Myocyte (in vitro differentiated cells): ENCODE measurements around the gene KIFAP3. TPM values are rescaled to one million over a fixed set of nuclear protein-coding genes. Genes with fewer than 3 reads are reported as not detected.
"Not testable (repeated sequence)": the region's sequence is repeated elsewhere in the genome, so short reads cannot be mapped to it uniquely, and the experiment has no call there.

ENCODE experiments used
- DNase-seq: peaks from one replicate; pipeline ENCODE4 v3.0.0-alpha.2; 2012; ENCODE audit warnings: low read depth
- polyA plus RNA-seq: library from polyadenylated mRNA; unstranded; fragments of >200 nt; gene quantifications from one replicate; pipeline ENCODE4 v1.2.1, GENCODE V29; 2012; ENCODE audit warnings: missing spikeins
- total RNA-seq: library from RNA; depleted of rRNA; stranded (reverse); fragments of >200 nt; gene quantifications from 2 replicates; pipeline ENCODE4 v1.2.3, GENCODE V29; 2014

The KIFAP3 gene
- 26.5 and 34.2 TPM in 2 replicates for total RNA-seq
- polyA plus RNA-seq, result 20.5 TPM

DNA sequence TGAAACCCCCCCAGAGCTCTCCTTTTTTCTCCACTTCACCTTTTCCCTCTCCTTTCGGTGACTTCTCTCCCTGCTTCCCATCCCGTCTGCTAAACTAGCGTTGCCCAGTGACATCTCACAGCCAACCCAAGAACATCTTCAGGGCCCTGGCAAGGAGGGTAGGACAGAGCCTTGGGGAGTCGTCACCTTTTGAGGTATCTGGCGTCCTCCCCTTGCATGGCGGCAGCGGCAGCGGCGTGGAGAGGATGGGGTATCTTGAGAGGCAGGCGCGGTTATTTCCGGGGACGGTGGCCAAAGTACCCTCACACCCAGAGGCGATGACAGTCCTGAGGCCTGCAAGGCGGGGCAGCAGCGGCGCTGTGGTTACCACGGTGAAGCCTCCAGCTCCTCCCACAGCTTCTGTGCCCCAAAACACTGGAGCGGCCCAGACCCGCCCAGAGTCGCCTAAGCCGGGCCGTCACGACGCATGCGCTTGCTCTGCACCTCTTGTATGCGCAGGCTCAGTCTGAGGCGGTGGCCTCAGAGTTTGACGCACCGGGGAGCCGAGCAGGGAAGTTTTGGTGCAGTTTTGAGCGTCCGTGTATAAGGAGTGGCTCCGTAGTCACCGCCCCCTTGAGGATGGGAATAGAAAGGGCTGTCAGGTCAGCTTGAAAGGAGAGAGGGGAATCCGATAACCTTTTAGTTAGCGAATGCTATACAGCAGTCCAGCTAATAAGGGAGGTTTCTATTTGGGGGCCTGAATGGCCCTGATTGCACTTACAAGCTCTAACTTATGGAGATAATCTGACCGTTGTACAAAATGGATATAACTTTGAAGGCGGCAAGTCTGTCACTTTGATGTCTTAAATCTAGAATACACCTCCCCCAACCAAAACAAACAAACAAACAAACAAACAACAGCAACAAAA is at the start of gene KIFAP3:
Gene KIFAP3 (minus strand): TSS at position 446 of the 908 bp plus-strand sequence. CDS start 228 bp downstream, at position 218.
- DNase-seq, result peak; percentile 99

DNA sequence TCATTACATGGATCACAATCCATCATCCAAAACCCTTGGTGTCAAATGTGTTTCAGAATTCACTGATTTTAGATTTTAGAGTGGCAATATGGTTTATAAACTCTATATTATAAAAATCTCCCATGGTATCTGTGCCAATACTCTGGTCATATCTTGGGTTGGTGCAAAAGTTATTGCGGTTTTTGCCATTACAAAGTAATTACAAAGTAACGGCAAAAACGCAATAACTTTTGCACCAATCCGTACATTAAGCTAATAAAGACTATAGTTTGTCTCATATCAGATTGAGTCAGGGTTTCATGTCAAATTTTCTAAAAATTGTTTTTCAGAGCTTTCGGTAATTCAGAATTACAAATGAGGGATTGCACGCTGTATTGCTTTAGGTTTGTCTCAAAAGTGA is 47.9 kb upstream of the KIFAP3 start:
- DNase-seq, result no peak

DNA sequence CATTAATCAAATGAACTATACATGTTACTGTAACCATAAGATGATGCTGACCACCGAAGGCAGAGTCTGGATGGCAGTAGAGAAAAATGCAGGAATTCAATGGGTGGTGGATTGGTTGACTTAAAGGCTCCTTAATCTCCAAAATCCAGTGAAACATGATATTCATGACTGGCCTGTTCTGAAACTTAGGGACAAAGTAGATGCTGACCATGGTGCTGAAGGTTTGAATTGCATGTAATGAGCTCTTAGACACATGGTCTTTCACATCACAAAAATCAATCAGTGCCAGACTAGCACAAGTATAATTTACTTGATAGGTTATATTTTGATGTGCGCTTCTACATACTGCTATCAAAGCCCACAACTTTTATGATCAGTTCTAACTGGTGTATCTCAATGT is 40.4 kb upstream of the KIFAP3 start:
- DNase-seq, result peak; percentile 69

DNA sequence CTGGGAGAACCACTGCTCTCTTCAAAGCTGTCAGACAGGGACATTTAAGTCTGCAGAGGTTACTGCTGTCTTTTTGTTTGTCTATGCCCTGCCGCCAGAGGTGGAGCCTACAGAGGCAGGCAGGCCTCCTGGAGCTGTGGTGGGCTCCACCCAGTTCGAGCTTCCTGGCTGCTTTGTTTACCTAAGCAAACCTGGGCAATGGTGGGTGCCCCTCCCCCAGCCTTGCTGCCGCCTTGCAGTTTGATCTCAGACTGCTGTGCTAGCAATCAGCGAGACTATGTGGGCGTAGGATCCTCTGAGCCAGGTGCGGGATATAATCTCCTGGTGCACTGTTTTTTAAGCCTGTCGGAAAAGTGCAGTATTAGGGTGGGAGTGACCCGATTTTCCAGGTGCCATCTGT is 38.6 kb upstream of the KIFAP3 start:
- DNase-seq, result not testable (repeated sequence)

DNA sequence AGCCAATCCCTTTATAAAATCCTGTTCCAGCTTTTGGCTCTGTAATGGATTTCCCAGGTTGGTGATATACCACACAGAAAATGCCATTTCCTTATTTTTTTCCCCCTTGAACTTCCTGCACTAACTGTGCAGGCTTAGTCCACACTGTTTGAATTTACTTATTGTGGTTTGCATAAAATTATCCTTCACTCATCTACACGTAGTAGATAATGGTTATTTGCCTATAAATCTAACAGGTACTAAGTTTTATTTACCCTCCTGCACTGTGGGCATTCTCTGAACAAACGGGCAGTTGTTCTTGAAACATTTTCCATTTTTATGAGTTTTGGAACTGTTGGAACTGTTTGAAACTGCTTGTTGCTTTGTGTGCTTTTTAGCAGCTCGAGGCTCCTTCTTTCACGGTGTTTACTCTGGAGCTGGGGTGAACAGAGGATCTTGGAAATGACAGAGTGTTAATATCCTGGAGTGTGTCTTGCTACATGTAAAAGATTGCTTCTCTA is 23.0 kb upstream of the KIFAP3 start:
- DNase-seq, result no peak

DNA sequence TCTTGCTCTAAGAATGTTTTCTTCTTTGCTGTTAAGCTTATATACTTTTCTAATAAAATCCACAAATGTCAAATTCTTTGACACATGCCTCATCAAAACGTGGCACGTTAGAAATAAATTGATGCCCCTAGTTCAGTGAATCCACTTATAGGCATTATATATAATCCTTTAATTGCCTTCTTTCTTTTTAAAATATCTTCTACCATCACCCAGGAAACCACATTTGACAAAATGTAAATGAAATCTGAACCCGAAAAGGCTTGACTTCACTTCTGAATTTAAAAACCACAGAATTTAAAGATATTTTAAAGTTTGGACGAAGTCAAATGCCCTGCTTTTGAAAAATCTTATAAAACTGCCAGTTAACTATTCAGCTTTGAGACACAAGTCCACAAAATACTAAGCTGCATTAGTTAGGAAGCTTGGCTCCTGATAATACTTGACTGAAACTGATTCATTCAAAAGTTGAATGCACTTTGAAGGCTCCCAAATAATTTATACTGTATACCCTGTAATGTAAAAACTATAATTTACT is 22.4 kb upstream of the KIFAP3 start:
- DNase-seq, result no peak

DNA sequence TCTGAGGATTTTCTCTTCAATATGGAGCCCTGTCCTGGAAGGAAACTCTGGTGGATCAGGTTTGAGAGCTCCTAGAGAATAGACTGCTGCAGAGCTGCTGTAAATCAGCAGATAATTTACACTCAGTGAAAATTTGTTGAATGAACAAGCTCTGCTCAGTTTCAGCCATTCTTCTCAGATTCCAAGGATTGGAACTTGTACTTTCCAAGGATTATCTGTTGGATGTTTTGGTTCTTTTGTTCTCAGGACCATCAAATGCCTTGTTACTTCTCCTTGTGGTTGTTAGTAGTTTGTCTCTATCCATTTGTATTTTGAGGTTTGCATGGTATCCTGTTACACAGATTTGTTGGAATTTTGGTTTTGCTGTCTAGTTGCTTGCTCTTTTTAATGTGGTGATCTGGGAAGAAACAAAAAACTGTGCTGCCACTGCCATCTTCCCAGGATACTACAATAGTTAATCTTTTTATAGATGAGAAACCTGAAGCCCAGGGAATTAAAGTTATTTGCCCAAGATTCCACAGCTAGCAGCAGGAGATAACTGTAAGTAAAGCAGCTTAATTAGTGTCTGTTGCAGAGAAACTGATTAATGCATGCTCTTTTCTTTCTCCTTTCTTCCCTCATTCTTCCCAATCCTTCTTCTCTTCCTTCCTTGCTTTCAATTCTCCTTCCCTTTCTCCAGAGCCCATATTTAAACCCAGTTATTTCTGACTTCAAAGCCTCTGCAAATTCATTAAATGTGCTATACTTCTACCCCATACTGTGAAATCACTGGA is 21.7 kb upstream of the KIFAP3 start:
- no peak for DNase-seq

DNA sequence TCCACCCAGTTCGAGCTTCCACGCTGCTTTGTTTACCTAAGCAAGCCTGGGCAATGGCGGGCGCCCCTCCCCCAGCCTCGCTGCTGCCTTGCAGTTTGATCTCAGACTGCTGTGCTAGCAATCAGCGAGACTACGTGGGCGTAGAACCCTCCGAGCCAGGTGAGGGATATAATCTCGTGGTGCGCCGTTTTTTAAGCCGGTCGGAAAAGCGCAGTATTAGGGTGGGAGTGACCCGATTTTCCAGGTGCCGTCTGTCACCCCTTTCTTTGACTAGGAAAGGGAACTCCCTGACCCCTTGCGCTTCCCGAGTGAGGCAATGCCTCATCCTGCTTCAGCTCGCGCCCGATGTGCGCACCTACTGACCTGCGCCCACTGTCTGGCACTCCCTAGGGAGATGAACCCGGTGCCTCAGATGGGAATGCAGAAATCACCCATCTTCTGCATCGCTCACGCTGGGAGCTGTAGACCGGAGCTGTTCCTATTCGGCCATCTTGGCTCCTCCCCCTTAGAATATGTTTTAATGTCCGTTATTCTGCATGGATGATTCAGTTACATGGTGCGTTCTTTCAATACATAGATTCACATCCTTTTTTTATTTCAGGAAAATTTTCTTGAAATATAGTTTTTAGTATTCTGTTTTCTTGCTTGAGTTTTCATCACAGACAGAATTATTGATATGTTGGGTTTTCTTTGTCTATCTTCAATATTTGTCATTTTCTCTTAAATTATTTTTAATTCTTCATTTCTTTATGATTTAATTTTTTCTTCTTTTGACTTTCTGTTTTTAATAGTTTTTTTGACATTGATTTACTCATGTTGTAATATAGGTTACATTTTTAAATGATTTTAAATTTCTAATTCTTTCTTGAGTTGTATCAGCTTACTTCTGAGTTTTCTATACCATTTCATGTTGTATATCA is 20.5 kb upstream of the KIFAP3 start:
- DNase-seq, result not testable (repeated sequence)

DNA sequence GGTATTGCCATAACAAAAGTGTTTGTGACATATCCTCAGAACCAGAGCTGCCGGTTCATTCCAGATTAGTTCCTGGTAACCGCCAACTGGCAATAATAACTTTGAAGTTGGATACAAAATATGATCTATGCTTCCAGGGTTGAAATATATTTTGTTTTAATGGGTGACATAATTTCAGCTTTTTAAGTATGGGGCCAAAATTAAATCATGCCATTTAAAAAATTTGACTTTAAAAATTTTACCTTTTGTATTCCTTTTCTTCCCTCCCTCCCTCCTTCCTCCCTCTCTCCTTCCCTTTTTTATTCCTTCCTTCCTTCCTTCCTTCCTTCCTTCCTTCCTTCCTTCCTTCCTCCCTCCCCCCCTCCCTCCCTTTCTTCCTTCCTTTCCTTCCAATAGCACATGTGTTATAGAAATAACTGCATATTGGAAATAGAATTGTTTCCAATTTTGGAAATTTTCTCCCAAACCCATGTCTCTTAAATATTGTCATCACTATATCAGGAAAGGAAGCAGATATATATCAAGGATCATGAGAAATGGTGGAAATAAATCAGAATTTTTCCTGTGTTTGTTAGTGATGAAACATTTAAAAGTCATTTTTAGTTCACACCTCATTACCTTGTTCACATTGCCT is 12.0 kb upstream of the KIFAP3 start:
- no peak for DNase-seq

DNA sequence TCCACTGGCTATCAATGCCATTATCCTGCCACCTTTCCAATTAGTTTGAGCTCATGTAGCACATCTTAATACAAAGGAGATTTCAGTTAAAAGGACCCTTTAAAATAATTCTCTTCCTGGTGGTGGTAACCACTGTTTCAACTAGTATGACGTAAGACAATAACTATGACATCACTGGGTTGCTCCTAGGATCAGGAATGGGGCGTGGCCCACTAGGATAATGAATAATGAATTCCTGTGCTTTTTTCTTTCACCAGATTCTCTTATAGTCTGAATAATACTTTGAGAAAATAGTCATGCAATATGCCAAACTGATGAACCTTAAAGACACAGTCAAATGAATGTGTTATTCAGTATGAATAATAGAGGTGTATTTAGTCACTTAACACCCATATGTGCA is 10.6 kb upstream of the KIFAP3 start:
- DNase-seq, result no peak

DNA sequence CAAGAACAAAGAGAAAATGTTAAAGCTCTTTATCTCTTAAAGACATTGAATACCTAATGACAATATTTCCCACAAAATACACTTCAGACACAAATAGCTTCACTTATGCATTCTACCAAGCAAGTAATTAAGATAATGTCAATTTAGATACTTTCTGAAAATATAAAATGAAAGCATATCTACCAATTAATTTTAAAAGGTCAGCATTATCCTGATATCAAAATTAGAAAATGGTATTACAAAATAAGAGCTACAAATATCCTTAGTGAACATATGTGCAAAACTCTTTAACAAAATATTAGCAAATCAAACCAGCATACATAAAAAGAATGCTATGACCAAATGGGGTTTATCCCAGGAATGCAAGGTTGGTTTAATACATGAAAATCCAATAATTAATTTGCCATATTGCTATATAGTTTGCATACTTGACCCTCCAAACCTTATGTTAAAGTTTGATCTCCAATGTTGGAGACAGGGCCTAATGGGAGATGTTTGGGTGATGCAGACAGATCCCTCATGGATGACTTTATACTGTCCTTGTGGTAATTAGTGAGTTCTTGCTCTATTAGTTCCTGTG is 4.2 kb upstream of the KIFAP3 start:
- DNase-seq, result no peak

DNA sequence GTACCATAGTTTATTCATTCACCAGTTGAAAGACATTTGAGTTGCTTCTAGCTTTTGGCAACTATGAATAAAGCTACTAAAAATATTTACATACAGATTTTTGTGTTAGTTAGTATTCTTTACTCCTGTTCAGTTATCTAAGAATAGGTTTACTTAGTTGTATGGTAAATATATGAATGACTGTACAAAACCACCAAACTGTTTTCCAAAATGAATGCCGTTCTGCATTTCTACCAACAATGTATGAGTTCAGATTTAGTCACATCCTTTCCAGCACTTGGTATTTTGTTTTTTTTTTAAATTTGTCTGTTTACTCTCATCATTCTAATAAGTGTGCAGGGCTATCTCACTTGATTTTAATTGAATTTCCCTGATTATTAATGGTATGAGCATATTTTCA is 3.4 kb upstream of the KIFAP3 start:
- DNase-seq, result no peak

DNA sequence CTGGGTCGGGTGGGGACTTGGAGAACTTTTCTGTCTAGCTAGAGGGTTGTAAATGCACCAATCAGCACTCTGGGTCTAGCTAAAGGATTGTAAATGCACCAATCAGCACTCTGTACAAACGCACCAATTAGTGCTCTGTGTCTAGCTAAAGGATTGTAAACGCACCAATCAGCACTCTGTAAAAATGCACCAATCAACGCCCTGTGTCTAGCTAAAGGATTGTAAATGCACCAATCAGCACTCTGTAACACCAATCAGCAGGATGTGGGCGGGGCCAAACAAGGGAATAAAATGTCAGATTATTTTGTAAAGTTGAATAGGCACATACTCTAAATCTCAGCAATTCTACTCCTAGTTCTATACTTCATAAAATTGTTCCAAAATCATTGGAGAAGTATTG is 2.5 kb upstream of the KIFAP3 start:
- not testable (repeated sequence) for DNase-seq

DNA sequence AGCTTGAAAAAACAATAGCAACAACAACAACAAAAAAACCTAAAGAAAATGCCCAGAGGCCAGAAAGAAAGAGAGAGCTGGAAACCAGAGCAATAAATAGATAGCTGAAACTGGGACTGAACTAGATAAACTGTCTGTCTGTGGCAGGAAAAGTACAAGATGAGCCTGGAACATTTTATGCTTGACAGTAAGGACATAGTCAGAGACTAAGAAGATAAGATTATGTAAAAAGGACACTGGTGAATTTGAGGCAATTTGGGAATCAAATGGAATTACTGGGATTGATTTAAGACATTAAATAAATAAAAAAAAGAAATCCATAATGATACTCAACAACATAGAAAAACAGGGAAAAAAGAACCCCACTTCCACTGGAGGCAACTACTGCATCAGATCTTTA is 1.7 kb upstream of the KIFAP3 start:
- no peak for DNase-seq

DNA sequence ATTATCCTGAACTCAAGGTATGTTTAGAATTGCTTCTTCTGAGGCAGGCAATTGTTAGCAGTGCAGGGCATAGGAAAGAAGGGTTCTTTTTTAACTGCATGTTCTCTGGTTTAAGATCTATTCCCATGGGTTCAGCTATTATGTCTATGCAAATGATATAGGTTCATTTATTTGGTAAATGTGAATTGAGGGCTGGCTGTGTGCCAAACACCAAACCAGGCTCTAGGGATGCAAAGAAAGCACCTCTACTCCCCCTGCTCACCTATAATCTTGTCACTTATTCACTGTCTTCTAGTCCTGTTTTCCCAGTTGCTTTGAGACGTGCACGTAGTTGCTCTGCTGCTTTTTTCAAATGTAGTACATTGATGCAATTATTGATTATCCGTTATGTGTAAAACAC is 691 bp upstream of the KIFAP3 start:
- DNase-seq, result no peak

DNA sequence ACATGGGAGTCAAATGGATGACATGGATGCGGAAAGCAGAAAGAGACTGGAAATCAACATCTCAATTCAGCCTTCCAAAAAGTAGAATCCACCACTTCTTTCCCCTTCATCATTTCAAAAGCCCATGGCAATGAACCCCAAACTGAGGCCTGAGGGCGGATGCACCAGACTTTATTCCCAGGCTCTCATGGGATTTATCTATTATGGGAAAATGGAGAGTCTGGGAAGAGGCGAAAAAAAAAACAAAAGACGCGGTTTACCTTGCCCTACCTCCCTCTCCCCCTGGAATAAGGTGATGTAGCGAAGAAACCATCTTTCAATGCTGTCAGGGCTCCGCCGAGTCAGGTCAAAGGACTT is 624 bp downstream of the KIFAP3 start:
- DNase-seq, result no peak

DNA sequence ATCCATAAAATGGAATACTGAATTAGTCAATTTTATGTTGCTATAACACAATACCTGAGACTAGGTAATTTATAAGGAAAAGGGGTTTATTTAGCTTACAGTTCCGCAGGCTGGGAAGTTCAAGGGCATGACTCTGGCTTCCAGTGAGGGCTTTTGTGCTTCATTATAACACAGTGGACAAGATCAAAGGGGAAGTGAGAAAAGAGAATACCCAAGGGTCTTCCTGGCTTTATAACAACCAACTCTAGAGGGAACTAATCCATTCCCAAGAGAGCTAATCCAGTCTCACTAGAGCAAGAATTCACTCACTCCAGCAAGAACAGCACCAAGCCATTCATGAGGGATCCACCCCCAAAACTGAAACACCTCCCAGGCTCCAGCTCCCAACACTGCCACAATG is 3.1 kb downstream of the KIFAP3 start:
- DNase-seq, result no peak

DNA sequence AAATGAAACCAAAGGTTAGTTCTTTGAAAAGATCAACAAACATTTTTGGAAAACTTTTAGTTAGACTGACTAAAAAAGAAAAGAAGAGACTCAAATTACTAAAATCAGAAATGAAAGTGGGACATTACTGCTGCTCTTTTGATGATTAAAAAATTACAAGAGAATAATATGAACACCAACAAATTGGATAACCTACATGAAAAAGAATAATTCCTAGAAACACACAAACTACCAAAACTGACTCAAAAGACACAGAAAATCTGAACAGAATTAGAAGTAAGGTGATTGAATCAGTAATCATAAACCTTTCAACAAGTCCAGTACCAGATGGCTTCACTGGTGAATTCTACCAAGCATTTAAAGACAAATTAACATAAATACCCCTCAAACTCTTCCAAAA is 5.6 kb downstream of the KIFAP3 start:
- DNase-seq, result no peak

DNA sequence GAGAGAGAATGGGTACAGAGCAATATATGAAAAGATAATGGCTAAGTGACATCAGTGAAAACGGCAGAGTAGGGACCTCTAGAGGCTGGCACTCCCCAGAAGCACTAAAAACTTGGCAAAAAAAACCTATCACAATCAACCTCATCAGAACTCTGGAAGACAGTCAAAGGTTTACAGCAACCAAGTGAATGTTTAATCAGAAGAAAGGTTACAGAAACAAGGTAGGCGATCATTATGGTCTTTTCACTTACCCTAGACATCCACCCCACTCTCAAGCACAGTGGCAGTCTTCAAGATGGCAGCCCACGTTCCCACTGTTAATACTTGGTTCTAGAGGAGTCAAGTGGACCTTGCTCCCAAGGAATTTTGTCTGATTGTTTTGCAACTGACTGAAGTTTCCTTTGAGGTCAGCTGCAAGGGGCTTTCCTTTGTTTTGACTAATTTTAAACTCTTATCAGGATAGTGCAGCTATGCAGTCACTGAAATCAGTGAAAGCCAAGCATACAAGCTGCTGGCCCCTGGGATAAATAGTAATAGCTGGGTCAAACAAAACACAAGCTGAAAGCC is 7.2 kb downstream of the KIFAP3 start:
- no peak for DNase-seq

DNA sequence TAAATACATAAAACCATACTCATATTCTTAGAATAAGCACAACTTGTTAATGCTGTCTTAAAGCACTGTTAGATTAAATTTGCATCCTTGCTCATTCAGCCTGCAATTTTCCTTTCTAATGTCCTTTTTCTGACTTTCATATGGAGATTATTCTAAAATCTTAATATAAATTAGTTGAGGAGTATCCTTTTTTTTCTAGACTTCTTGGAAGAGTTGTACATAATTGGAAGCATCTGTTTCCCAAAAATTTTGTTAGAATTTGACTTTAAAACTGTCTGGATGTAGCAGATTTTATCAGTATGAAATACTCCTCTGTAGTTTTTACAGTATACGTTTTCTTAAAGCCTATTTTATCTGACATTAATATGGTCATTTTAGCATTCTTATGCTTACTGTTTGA is 9.7 kb downstream of the KIFAP3 start:
- DNase-seq, result no peak
